Upper lobe of left lung (tissue), 6 donors: ENCODE measurements around the gene GOSR1. TPM values are rescaled to one million over a fixed set of nuclear protein-coding genes. Genes with fewer than 3 reads are reported as not detected.
A peak's percentile ranks its signal among the peaks of the same experiment; 100 is the strongest.
"Not testable (repeated sequence)": the region's sequence is repeated elsewhere in the genome, so short reads cannot be mapped to it uniquely, and the experiment has no call there.

Source experiments
- ATAC-seq, 2 donors: fragments of 200-7000 bp; cut with Tn5 transposase; one replicate each; pipeline ENCODE4 v1.9.1; 2022; ENCODE audit warnings: mild to moderate bottlenecking in 2 of 2, moderate library complexity in 2 of 2; ENCODE audit not compliant: low FRiP score in 2 of 2
- DNase-seq, 2 donors: peaks; one replicate each; pipeline ENCODE4 v3.0.0-alpha.2; 2019 to 2020
- H3K27ac ChIP-seq, 4 donors: fragments of 200-600 bp; sonication (generic); one replicate each; pipeline ENCODE4 v1.5.1; 2016 to 2019
- H3K27me3 ChIP-seq, 4 donors: fragments of 200-600 bp; sonication (generic); one replicate each; pipeline ENCODE4 v1.5.1; 2017 to 2019
- H3K36me3 ChIP-seq, 4 donors: fragments of 200-600 bp; sonication (generic); one replicate each; pipeline ENCODE4 v1.5.1; 2016 to 2019
- H3K4me1 ChIP-seq, 4 donors: fragments of 200-600 bp; sonication (generic); one replicate each; pipeline ENCODE4 v1.5.1; 2018 to 2019
- H3K4me3 ChIP-seq, 4 donors: fragments of 200-600 bp; sonication (generic); one replicate each; pipeline ENCODE4 v1.5.1; 2017 to 2019; ENCODE audit warnings: mild to moderate bottlenecking in 2 of 4, moderate library complexity in 1 of 4
- H3K9me3 ChIP-seq, 4 donors: fragments of 200-600 bp; sonication (generic); one replicate each; pipeline ENCODE4 v1.5.1; 2018 to 2019
- CTCF ChIP-seq, 6 experiments: fragments of 450-650 bp in 4 of 6; fragments of 200-600 bp in 2 of 6; sonication (generic) in 2 of 6; IDR thresholded peaks; one replicate each; pipeline ENCODE4 v1.5.1; 2016 to 2019; ENCODE audit warnings: antibody characterized with exemption in 6 of 6
- EP300 ChIP-seq, 4 donors: sonication (generic); formaldehyde crosslinking; IDR thresholded peaks; one replicate each; pipeline ENCODE4 v1.5.1; 2017; ENCODE audit warnings: antibody characterized with exemption in 4 of 4, control low read depth in 2 of 4
- POLR2A ChIP-seq, 4 donors: fragments of 450-650 bp; IDR thresholded peaks; one replicate each; pipeline ENCODE4 v1.5.1; 2016 to 2017; ENCODE audit warnings: antibody characterized with exemption in 4 of 4, mild to moderate bottlenecking in 2 of 4
- POLR2AphosphoS5 ChIP-seq, 2 donors: sonication (generic); formaldehyde crosslinking; IDR thresholded peaks; one replicate each; pipeline ENCODE4 v1.5.1; 2017; ENCODE audit warnings: antibody characterized with exemption in 2 of 2
- WGBS, 2 donors: methylation state at CpG; one replicate each; pipeline ENCODE4 v1.1.5; 2017 to 2018; 5-methylcytosine and 5-hydroxymethylcytosine counted together
- total RNA-seq, 6 donors: library from RNA; depleted of rRNA in 4 of 6; stranded (reverse); fragments of >200 nt in 4 of 6; gene quantifications; one replicate each; pipeline versions ENCODE4 v1.1.0 to v1.2.1, GENCODE V29; 2016 to 2021
- donor health status: DM: no; HTN: no; CAD: no; lungs with moderate emphysema.
- donor health status: DM: no; HTN: yes; CAD: no; lungs with severe emphysema.

GOSR1 gene
- total RNA-seq, 6 donors from 2014 or later: 19.9 to 48.8 (median 37.0) TPM

- no peak overlapping the region for H3K4me3 ChIP-seq
- H3K9me3 ChIP-seq: no peaks in the 10 kb centered on the region
- no peak for TF ChIP-seq EP300 (IDR thresholded peaks at IDR 0.05)
- no peak for TF ChIP-seq POLR2A (IDR thresholded peaks at IDR 0.05)
- no peak for TF ChIP-seq POLR2AphosphoS5 (IDR thresholded peaks at IDR 0.05)
- TF ChIP-seq CTCF (IDR thresholded peaks at IDR 0.05): no peak
- H3K27ac ChIP-seq: no peak overlapping the region
- H3K4me1 ChIP-seq: no peaks in the 10 kb centered on the region
- no peaks in the 10 kb centered on the region for H3K27me3 ChIP-seq
- peaks cover 5 to 75% (median 22%) of the 10 kb centered on the region in 4 donors for H3K36me3 ChIP-seq
- no peak for DNase-seq
- no peak for ATAC-seq
- 100% methylated on average over 1 of the region's 1 CpG for WGBS, 2 donors
Observed at GRCh38 chr17:30520882-30521281, 43.7 kb downstream of the GOSR1 start.

GRCh38 chr17:30521766-30522165 lies 44.6 kb downstream of the GOSR1 start:
- WGBS, 2 donors: 95 to 97% methylated on average over 7 of the region's 7 CpGs
- DNase-seq (peak in 1 of 2 donors; percentile 6), ATAC-seq (no peak)
- no peaks in the 10 kb centered on the region for H3K27me3 ChIP-seq
- no peaks in the 10 kb centered on the region for H3K9me3 ChIP-seq
- peaks cover 5 to 68% (median 22%) of the 10 kb centered on the region in 4 donors for H3K36me3 ChIP-seq
- no peak overlapping the region for H3K4me3 ChIP-seq
- TF ChIP-seq POLR2AphosphoS5 (IDR thresholded peaks at IDR 0.05) (no peak), POLR2A (IDR thresholded peaks at IDR 0.05) (no peak), EP300 (IDR thresholded peaks at IDR 0.05) (no peak), CTCF (IDR thresholded peaks at IDR 0.05) (no peak)
- H3K4me1 ChIP-seq: no peaks in the 10 kb centered on the region
- H3K27ac ChIP-seq: no peak overlapping the region

DNA sequence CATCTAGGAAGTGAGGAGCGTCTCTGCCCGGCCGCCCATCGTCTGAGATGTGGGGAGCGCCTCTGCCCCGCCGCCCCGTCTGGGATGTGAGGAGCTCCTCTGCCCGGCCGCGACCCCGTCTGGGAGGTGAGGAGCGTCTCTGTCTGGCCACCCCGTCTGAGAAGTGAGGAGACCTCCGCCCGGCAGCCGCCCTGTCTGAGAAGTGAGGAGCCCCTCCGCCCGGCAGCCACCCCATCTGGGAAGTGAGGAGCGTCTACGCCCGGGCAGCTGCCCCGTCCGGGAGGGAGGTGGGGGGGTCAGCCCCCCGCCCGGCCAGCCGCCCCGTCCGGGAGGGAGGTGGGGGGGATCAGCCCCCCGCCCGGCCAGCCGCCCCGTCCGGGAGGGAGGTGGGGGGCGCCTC lies 46.0 kb downstream of the GOSR1 start:
- peaks cover 5 to 59% (median 21%) of the 10 kb centered on the region in 4 donors for H3K36me3 ChIP-seq
- ATAC-seq, H3K4me1 ChIP-seq, H3K9me3 ChIP-seq, H3K4me3 ChIP-seq, H3K27me3 ChIP-seq, H3K27ac ChIP-seq: not testable (repeated sequence)
- DNase-seq: peak in 1 of 2 donors; percentile 47
- 95 to 100% methylated on average over 2 to 8 of the region's 35 CpGs for WGBS, 2 donors

DNA sequence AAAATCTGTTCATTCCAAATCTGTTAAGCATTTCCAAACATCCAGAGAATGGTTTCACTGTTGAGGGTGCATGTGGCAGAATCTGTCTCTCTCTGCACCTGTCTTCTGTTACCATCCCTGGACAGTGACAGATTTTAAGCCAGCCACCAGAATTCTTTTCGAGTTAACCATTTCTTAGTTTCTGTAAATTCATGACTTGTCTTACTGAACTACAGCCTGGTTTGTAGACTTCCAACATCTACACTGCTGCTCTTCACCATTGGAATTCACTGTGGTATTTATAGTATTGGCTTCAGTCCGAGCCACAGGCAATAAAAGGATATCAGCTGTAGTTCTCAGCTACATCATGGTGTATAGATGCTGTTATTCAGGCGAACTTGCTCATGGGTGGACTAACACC lies 47.6 kb downstream of the GOSR1 start:
- H3K27ac ChIP-seq: no peak overlapping the region
- WGBS, 2 donors: 76 to 81% methylated on average over 3 of the region's 3 CpGs
- TF ChIP-seq POLR2AphosphoS5 (IDR thresholded peaks at IDR 0.05) (no peak), EP300 (IDR thresholded peaks at IDR 0.05) (no peak), POLR2A (IDR thresholded peaks at IDR 0.05) (no peak), CTCF (IDR thresholded peaks at IDR 0.05) (no peak)

DNA sequence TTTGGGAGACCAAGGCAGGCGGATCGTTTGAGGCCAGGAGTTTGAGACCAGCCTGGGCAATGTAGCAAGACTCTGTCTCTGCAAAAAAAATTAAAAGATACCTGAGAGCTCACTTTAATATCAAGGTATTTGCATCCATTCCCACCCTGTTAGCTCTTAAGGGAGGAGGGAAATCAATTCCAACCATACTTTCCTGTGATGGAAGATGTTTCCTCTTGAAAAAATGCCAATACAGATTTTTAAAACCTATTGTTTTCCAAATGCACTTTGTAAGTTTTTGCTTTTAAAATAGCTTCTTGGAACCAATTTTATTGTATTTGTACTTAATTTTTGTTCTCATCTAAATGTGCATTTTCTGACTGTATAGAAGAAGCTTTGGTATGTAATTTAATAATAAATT lies 49.2 kb downstream of the GOSR1 start:
- no peaks in the 10 kb centered on the region for H3K27me3 ChIP-seq

More for the DNA sequence above, 47.6 kb downstream of the GOSR1 start:
- no peaks in the 10 kb centered on the region for H3K27me3 ChIP-seq
- no peaks in the 10 kb centered on the region for H3K4me1 ChIP-seq
- DNase-seq: no peak
- H3K36me3 ChIP-seq: peaks cover 5 to 47% (median 18%) of the 10 kb centered on the region in 4 donors
- H3K9me3 ChIP-seq: no peaks in the 10 kb centered on the region
- no peak overlapping the region for H3K4me3 ChIP-seq
- ATAC-seq: no peak

DNA sequence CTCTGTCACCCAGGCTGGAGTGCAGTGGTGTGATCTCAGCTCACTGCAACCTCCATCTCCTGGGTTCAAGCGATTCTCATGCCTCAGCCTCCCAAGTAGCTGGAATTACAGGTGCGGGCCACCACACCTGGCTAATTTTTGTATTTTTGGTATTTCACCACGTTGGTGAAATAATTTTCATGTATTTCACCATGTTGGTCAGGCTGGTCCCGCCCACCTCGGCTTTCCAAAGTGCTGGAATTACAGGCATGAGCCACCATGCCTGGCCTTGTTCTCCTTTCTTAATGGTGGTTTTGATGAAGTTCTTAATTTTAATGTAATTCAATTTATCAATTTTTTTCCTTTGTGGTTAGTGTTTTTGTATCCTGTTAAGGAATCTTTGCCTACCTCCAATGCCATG lies 51.5 kb downstream of the GOSR1 start:
- not testable (repeated sequence) for H3K4me3 ChIP-seq, H3K4me1 ChIP-seq, H3K27me3 ChIP-seq, H3K27ac ChIP-seq, ATAC-seq, H3K9me3 ChIP-seq, DNase-seq
- WGBS, 2 donors: 90 to 95% methylated on average over 5 of the region's 5 CpGs
- H3K36me3 ChIP-seq: peaks cover 0 to 15% (median 0%) of the 10 kb centered on the region in 4 donors

More for the DNA sequence above, 49.2 kb downstream of the GOSR1 start:
- Histone ChIP-seq H3K4me3 (no peak overlapping the region), H3K27ac (no peak overlapping the region), H3K9me3 (no peaks in the 10 kb centered on the region), H3K36me3 (peaks cover 0 to 35% (median 16%) of the 10 kb centered on the region in 4 donors), H3K4me1 (no peaks in the 10 kb centered on the region)
- WGBS, 2 donors: 96 to 100% methylated on average over 2 of the region's 2 CpGs
- TF ChIP-seq POLR2A (IDR thresholded peaks at IDR 0.05) (no peak), CTCF (IDR thresholded peaks at IDR 0.05) (no peak), POLR2AphosphoS5 (IDR thresholded peaks at IDR 0.05) (no peak), EP300 (IDR thresholded peaks at IDR 0.05) (no peak)
- DNase-seq (no peak), ATAC-seq (no peak)
